Breast epithelium (tissue), 3 donors: ENCODE measurements around the gene KRTAP20-2.

Source experiments
- CTCF ChIP-seq, 3 donors: fragments of 450-650 bp; IDR thresholded peaks; one replicate each; pipeline ENCODE4 v1.5.1; 2016 to 2017; ENCODE audit warnings: antibody characterized with exemption in 3 of 3, mild to moderate bottlenecking in 3 of 3, moderate library complexity in 3 of 3
- POLR2A ChIP-seq: fragments of 450-650 bp; IDR thresholded peaks from one replicate; pipeline ENCODE4 v1.6.1; 2016; ENCODE audit warnings: antibody characterized with exemption, mild to moderate bottlenecking, moderate library complexity
- POLR2AphosphoS5 ChIP-seq, 3 donors: sonication (generic); formaldehyde crosslinking; IDR thresholded peaks; one replicate each; pipeline ENCODE4 v1.6.1; 2017; ENCODE audit warnings: antibody characterized with exemption in 3 of 3

DNA sequence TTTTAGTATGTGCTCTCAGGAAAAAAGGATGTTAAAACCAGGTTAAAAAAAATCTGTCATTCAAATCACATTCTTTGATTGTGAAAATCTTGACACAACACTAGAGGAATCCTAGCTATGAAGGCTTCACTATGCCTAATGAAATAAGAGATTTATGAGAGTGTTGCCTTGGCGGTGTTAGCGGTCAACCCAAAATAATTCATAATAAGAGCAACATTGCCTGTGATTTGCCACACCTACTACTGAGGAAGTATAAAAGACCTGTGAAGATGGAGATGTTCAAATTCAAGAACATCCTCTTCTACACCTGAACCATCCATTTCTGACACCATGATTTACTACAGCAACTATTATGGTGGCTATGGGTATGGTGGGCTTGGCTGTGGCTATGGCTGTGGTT lies 18.9 kb upstream of the KRTAP20-2 start, which contains the start of gene KRTAP20-1:
- no peak for TF ChIP-seq CTCF (IDR thresholded peaks at IDR 0.05)
- TF ChIP-seq POLR2A: no peak
- TF ChIP-seq POLR2AphosphoS5 (IDR thresholded peaks at IDR 0.05): no peak
